GM20000 (cell line): Measurements from ENCODE around the gene STIM1.

ENCODE experiments used
- DNase-seq: peaks from one replicate; pipeline ENCODE4 v3.0.0; 2012; ENCODE audit warnings: low spot score
- TF ChIP-seq, protein P1 (sequence below): IDR thresholded peaks from 2 replicates; pipeline ENCODE4 v1.5.1; 2012; ENCODE audit warnings: mild to moderate bottlenecking, control low read depth; ENCODE audit errors: extremely low read depth, missing control alignments

STIM1 gene

GRCh38 chr11:3972431-3972830 lies 117.0 kb downstream of the STIM1 start:
- TF ChIP-seq, protein P1, sequence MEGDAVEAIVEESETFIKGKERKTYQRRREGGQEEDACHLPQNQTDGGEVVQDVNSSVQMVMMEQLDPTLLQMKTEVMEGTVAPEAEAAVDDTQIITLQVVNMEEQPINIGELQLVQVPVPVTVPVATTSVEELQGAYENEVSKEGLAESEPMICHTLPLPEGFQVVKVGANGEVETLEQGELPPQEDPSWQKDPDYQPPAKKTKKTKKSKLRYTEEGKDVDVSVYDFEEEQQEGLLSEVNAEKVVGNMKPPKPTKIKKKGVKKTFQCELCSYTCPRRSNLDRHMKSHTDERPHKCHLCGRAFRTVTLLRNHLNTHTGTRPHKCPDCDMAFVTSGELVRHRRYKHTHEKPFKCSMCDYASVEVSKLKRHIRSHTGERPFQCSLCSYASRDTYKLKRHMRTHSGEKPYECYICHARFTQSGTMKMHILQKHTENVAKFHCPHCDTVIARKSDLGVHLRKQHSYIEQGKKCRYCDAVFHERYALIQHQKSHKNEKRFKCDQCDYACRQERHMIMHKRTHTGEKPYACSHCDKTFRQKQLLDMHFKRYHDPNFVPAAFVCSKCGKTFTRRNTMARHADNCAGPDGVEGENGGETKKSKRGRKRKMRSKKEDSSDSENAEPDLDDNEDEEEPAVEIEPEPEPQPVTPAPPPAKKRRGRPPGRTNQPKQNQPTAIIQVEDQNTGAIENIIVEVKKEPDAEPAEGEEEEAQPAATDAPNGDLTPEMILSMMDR = no peak
- no peak for DNase-seq

GRCh38 chr11:3977078-3977477 lies 121.6 kb downstream of the STIM1 start:
- TF ChIP-seq, protein P1 = no peak

DNA sequence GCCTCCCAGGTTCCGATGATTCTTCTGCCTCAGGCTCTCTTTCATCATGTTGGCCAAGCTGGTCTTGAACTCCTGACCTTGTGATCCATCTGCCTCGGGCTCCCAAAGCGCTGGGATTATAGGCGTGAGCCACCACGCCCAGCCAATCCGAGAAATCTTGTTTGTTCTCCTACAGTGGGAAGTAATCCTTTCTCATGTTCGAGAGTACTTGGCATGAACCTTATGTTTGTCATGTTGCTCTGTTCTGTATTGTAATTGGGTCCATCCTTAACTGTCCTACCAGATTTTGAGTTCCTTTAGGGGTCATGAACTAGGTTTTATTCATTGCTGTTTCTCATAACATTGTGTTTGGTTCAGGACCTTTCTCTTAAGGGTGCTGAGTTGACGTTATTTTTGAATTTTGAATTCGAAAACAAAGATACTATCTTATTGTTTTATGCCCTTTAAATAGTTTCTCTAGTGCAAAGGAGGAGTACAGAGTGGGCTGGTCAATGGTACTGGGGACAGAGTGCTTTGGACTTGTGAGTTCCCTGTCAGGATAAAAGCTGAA lies 125.7 kb downstream of the STIM1 start:
- no peak for DNase-seq
- TF ChIP-seq, protein P1 = no peak

More at GRCh38 chr11:3977078-3977477, 121.6 kb downstream of the STIM1 start:
- no peak for DNase-seq

DNA sequence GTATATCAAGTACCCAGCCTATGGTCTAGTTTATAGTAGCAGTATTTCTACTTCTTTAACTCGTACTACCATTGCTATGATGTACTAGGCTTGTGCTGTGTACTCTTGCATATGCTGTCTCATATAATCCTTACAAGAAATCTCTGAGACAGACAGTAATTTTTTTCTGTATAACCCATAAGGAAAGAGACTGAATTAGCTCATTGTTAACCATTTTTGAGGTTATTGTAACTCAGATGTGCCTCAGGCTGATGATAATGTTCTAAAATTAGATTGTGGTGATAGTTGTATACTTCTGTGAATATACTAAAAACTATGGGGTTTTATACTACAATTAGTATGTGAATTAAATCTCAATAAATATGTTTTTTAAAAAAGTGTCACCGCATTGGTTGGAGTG lies 127.0 kb downstream of the STIM1 start:
- no peak for DNase-seq
- TF ChIP-seq, protein P1 = no peak

- no peak for DNase-seq
- TF ChIP-seq, protein P1 = no peak
Measured at GRCh38 chr11:3983101-3983500, 127.6 kb downstream of the STIM1 start.

- TF ChIP-seq, protein P1 = no peak
- no peak for DNase-seq
Measured at GRCh38 chr11:3984896-3985295, 129.4 kb downstream of the STIM1 start.

GRCh38 chr11:3985631-3986030 lies 130.2 kb downstream of the STIM1 start:
- TF ChIP-seq, protein P1 = no peak
- no peak for DNase-seq

- TF ChIP-seq, protein P1 = no peak
- DNase-seq = no peak
Measured at GRCh38 chr11:3986301-3986700, 130.8 kb downstream of the STIM1 start.
